ENCODE data around the gene MYADML2. TPM values are rescaled to one million over a fixed set of nuclear protein-coding genes. Genes with fewer than 3 reads are reported as not detected.

The MYADML2 gene
- total RNA-seq, 1 donor from 2014 or later, result 0.11 TPM

GRCh38 chr17:81890447-81891302 lies 56.4 kb downstream of the MYADML2 start:
- Mint-ChIP-seq H3K4me1 (peaks cover 16% of the 10 kb centered on the region), H3K36me3 (peaks cover 23% of the 10 kb centered on the region), H3K9me3 (no peaks in the 10 kb centered on the region), H3K27me3 (ENCODE audit: insufficient read depth, low read depth) (peaks cover 3% of the 10 kb centered on the region), H3K27ac (no peak overlapping the region), H3K4me3 (peak overlapping the region; percentile 92)
- Histone ChIP-seq H3F3A (ENCODE audit: low read depth) (peaks cover 23% of the 10 kb centered on the region), H3K9me3 (ENCODE audit: low read depth) (no peaks in the 10 kb centered on the region), H3K4me2 (peak overlapping the region; percentile 83), H3K36me3 (peaks cover 12% of the 10 kb centered on the region), H3K79me2 (ENCODE audit: low read depth) (peaks cover 68% of the 10 kb centered on the region), H3K4me1 (peaks cover 7% of the 10 kb centered on the region), H3K9ac (peak overlapping the region; percentile 96), H4K20me1 (ENCODE audit: low read depth) (peaks cover 22% of the 10 kb centered on the region), H3K27ac (no peak overlapping the region), H2AFZ (replicated peaks) (no peak overlapping the region), H3K4me3 (peak overlapping the region; percentile 87), H3K27me3 (no peaks in the 10 kb centered on the region)
- DNase-seq (ENCODE audit: low spot score), result peak; percentile 50
- TF ChIP-seq EZH2phosphoT487 (IDR thresholded peaks at IDR 0.05), result no peak
- no peak for TF ChIP-seq CTCF (IDR thresholded peaks at IDR 0.05)
- TF ChIP-seq EZH2 (IDR thresholded peaks at IDR 0.05), result no peak

Other genes with a start within 250 kb of the MYADML2 start
- 13.2 and 30.9 TPM in 2 replicates for gene MRPL12, start 243.9 kb downstream of the MYADML2 start, total RNA-seq (ENCODE audit: low replicate concordance)
- gene SLC25A10, start 234.9 kb downstream of the MYADML2 start, total RNA-seq (ENCODE audit: low replicate concordance), result 9.1 and 29.3 TPM in 2 replicates
- gene GCGR, start 143.1 kb downstream of the MYADML2 start, total RNA-seq (ENCODE audit: low replicate concordance), result not detected in 2 replicates
- 45.6 and 110 TPM in 2 replicates for gene MCRIP1, start 113.9 kb downstream of the MYADML2 start, total RNA-seq (ENCODE audit: low replicate concordance)
- 0.12 TPM in 1 of 2 replicates, not detected in the other for gene PPP1R27, start 112.2 kb downstream of the MYADML2 start, total RNA-seq (ENCODE audit: low replicate concordance)
- 203 and 344 TPM in 2 replicates for gene P4HB, start 86.7 kb downstream of the MYADML2 start, total RNA-seq (ENCODE audit: low replicate concordance)
- gene ARHGDIA, start 75.9 kb downstream of the MYADML2 start, total RNA-seq (ENCODE audit: low replicate concordance), result 25.1 and 47.9 TPM in 2 replicates
- gene ALYREF, start 55.6 kb downstream of the MYADML2 start, total RNA-seq (ENCODE audit: low replicate concordance), result 140 and 156 TPM in 2 replicates
- 100 and 220 TPM in 2 replicates for gene ANAPC11, start 55.5 kb downstream of the MYADML2 start, total RNA-seq (ENCODE audit: low replicate concordance)
- 2.8 TPM in 1 of 2 replicates, not detected in the other for gene NPB, start 45.0 kb downstream of the MYADML2 start, total RNA-seq (ENCODE audit: low replicate concordance)
- gene PCYT2, start 35.8 kb downstream of the MYADML2 start, total RNA-seq (ENCODE audit: low replicate concordance), result 6.8 and 17.0 TPM in 2 replicates
- gene SIRT7, start 29.1 kb downstream of the MYADML2 start, total RNA-seq (ENCODE audit: low replicate concordance), result 5.1 and 15.2 TPM in 2 replicates
- gene MAFG, start 19.5 kb downstream of the MYADML2 start, total RNA-seq (ENCODE audit: low replicate concordance), result 8.1 and 12.9 TPM in 2 replicates
- 32.6 and 72.2 TPM in 2 replicates for gene PYCR1, start 9.9 kb downstream of the MYADML2 start, total RNA-seq (ENCODE audit: low replicate concordance)
- gene NOTUM, start 14.0 kb upstream of the MYADML2 start, total RNA-seq (ENCODE audit: low replicate concordance), result 0.25 TPM in 1 of 2 replicates, not detected in the other
- gene ASPSCR1, start 30.4 kb upstream of the MYADML2 start, total RNA-seq (ENCODE audit: low replicate concordance), result 13.1 and 40.9 TPM in 2 replicates
- 53.0 and 85.0 TPM in 2 replicates for gene CENPX, start 75.6 kb upstream of the MYADML2 start, total RNA-seq (ENCODE audit: low replicate concordance)
- gene LRRC45, start 76.1 kb upstream of the MYADML2 start, total RNA-seq (ENCODE audit: low replicate concordance), result 15.4 and 46.7 TPM in 2 replicates
- gene RAC3, start 84.4 kb upstream of the MYADML2 start, total RNA-seq (ENCODE audit: low replicate concordance), result 31.6 and 81.2 TPM in 2 replicates
- gene DCXR, start 90.5 kb upstream of the MYADML2 start, total RNA-seq (ENCODE audit: low replicate concordance), result 36.5 and 64.9 TPM in 2 replicates
- gene RFNG, start 104.6 kb upstream of the MYADML2 start, total RNA-seq (ENCODE audit: low replicate concordance), result 13.6 and 41.0 TPM in 2 replicates
- gene GPS1, start 104.7 kb upstream of the MYADML2 start, total RNA-seq (ENCODE audit: low replicate concordance), result 86.6 and 174 TPM in 2 replicates
- 54.5 and 76.6 TPM in 2 replicates for gene DUS1L, start 118.6 kb upstream of the MYADML2 start, total RNA-seq (ENCODE audit: low replicate concordance)
- 77.9 and 266 TPM in 2 replicates for gene FASN, start 151.0 kb upstream of the MYADML2 start, total RNA-seq (ENCODE audit: low replicate concordance)

Data from neural progenitor cell (in vitro differentiated cells).